Peyer's patch (tissue), 4 donors: ENCODE measurements around the gene SRPK2. TPM values are rescaled to one million over a fixed set of nuclear protein-coding genes. Genes with fewer than 3 reads are reported as not detected.
"Not testable (repeated sequence)": the region's sequence is repeated elsewhere in the genome, so short reads cannot be mapped to it uniquely, and the experiment has no call there.

Experiments used
- DNase-seq, 3 donors: peaks; one replicate each; pipeline ENCODE4 v3.0.0-alpha.2; 2017 to 2019
- H3K27ac ChIP-seq, 4 donors: fragments of 200-600 bp; sonication (generic); one replicate each; pipeline ENCODE4 v1.5.1; 2016 to 2019
- H3K27me3 ChIP-seq, 2 donors: fragments of 200-600 bp; sonication (generic); one replicate each; pipeline ENCODE4 v1.5.1; 2019
- H3K36me3 ChIP-seq, 3 donors: fragments of 200-600 bp; sonication (generic); one replicate each; pipeline ENCODE4 v1.5.1; 2016 to 2019
- H3K4me1 ChIP-seq, 4 donors: fragments of 200-600 bp; sonication (generic); one replicate each; pipeline ENCODE4 v1.5.1; 2016 to 2019
- H3K4me3 ChIP-seq, 4 donors: fragments of 200-600 bp; sonication (generic); 1 replicate in 3 of 4; 2 replicates in 1 of 4; pipeline ENCODE4 v1.5.1; 2016 to 2019; ENCODE audit warnings: mild to moderate bottlenecking in 1 of 4
- H3K9me3 ChIP-seq, 4 donors: fragments of 200-600 bp; sonication (generic); one replicate each; pipeline ENCODE4 v1.5.1; 2016 to 2019; ENCODE audit warnings: mild to moderate bottlenecking in 1 of 4
- POLR2A ChIP-seq, 2 donors: fragments of 450-650 bp; IDR thresholded peaks; one replicate each; pipeline ENCODE4 v1.5.1; 2017; ENCODE audit warnings: antibody characterized with exemption in 2 of 2, mild to moderate bottlenecking in 2 of 2, moderate library complexity in 2 of 2
- total RNA-seq, 4 donors: library from RNA; depleted of rRNA; stranded (reverse); fragments of >200 nt; gene quantifications; one replicate each; pipeline ENCODE4 v1.1.0, GENCODE V29; 2016
- TF ChIP-seq, protein P1 (sequence below), 6 experiments: fragments of 450-650 bp in 4 of 6; fragments of 200-600 bp in 2 of 6; sonication (generic) in 1 of 6; IDR thresholded peaks; one replicate each; pipeline ENCODE4 v1.5.1; 2017 to 2019; ENCODE audit warnings: antibody characterized with exemption in 6 of 6, mild to moderate bottlenecking in 3 of 6, moderate library complexity in 1 of 6

SRPK2 gene
- total RNA-seq, 4 donors from 2014 or later, result 25.7 to 96.6 (median 33.6) TPM

DNA sequence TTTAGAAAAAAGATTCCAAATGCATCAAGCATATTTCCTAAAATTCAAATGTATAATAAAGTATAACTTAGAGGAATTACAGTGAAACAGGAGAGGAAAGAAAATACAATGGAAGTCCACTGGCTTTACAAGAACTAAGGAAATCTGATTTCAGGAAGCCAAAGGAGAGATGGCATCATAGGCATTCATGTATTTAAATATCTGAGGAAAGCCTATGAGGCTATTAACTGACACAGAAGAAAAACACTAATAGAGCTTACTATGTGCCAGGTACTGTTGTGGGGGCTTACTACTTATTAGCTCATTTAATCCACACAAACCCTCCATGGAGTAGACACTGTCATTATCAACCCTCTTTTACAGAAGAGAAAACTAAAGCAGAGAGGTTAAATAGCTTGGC lies 92.2 kb downstream of the SRPK2 start:
- Histone ChIP-seq H3K4me1 (no peaks in the 10 kb centered on the region), H3K27ac (no peak overlapping the region), H3K9me3 (no peaks in the 10 kb centered on the region), H3K4me3 (no peak overlapping the region), H3K36me3 (no peaks in the 10 kb centered on the region), H3K27me3 (no peaks in the 10 kb centered on the region)
- DNase-seq, result no peak
- TF ChIP-seq POLR2A (IDR thresholded peaks at IDR 0.05), result no peak
- TF ChIP-seq, protein P1, sequence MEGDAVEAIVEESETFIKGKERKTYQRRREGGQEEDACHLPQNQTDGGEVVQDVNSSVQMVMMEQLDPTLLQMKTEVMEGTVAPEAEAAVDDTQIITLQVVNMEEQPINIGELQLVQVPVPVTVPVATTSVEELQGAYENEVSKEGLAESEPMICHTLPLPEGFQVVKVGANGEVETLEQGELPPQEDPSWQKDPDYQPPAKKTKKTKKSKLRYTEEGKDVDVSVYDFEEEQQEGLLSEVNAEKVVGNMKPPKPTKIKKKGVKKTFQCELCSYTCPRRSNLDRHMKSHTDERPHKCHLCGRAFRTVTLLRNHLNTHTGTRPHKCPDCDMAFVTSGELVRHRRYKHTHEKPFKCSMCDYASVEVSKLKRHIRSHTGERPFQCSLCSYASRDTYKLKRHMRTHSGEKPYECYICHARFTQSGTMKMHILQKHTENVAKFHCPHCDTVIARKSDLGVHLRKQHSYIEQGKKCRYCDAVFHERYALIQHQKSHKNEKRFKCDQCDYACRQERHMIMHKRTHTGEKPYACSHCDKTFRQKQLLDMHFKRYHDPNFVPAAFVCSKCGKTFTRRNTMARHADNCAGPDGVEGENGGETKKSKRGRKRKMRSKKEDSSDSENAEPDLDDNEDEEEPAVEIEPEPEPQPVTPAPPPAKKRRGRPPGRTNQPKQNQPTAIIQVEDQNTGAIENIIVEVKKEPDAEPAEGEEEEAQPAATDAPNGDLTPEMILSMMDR (IDR thresholded peaks at IDR 0.05), result no peak

GRCh38 chr7:105295596-105296352 lies 92.9 kb downstream of the SRPK2 start:
- no peak for DNase-seq
- no peaks in the 10 kb centered on the region for H3K36me3 ChIP-seq
- H3K27ac ChIP-seq, result no peak overlapping the region
- TF ChIP-seq POLR2A (IDR thresholded peaks at IDR 0.05), result no peak
- H3K4me1 ChIP-seq, result no peaks in the 10 kb centered on the region
- H3K27me3 ChIP-seq, result no peaks in the 10 kb centered on the region
- H3K9me3 ChIP-seq, result no peaks in the 10 kb centered on the region
- H3K4me3 ChIP-seq, result no peak overlapping the region

DNA sequence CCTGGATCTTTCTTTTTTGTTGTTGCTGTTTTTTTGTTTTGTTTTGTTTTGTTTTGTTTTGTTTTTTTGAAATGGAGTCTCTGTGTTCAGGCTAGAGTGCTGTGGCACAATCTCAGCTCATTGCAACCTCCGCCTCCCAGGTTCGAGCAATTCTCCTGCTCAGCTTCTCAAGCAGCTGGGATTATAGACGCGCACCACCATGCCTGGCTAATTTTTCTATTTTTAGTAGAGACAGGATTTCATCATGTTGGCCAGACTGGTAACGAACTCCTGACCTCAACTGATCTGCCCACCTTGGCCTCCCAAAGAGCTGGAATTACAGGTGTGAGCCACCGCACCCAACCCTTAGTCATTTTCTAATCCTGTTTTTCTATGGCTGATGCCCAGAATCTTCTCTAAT lies 94.2 kb downstream of the SRPK2 start:
- not testable (repeated sequence) for H3K4me1 ChIP-seq, H3K36me3 ChIP-seq, H3K9me3 ChIP-seq, H3K27me3 ChIP-seq, H3K27ac ChIP-seq, H3K4me3 ChIP-seq, DNase-seq

- no peak overlapping the region for H3K27ac ChIP-seq
- H3K27me3 ChIP-seq, result no peaks in the 10 kb centered on the region
- no peak for DNase-seq
- no peak overlapping the region for H3K4me3 ChIP-seq
- no peaks in the 10 kb centered on the region for H3K9me3 ChIP-seq
- H3K36me3 ChIP-seq, result no peaks in the 10 kb centered on the region
- H3K4me1 ChIP-seq, result no peaks in the 10 kb centered on the region
- TF ChIP-seq POLR2A (IDR thresholded peaks at IDR 0.05), result no peak
- TF ChIP-seq, protein P1 (IDR thresholded peaks at IDR 0.05), result no peak
Observed at GRCh38 chr7:105289704-105290103, 99.0 kb downstream of the SRPK2 start.

- Histone ChIP-seq H3K9me3 (no peaks in the 10 kb centered on the region), H3K4me1 (no peaks in the 10 kb centered on the region), H3K27ac (no peak overlapping the region), H3K27me3 (no peaks in the 10 kb centered on the region), H3K4me3 (no peak overlapping the region), H3K36me3 (no peaks in the 10 kb centered on the region)
- no peak for TF ChIP-seq POLR2A (IDR thresholded peaks at IDR 0.05)
- TF ChIP-seq, protein P1 (IDR thresholded peaks at IDR 0.05), result no peak
- no peak for DNase-seq
Observed at GRCh38 chr7:105286441-105286840, 102.3 kb downstream of the SRPK2 start.

DNA sequence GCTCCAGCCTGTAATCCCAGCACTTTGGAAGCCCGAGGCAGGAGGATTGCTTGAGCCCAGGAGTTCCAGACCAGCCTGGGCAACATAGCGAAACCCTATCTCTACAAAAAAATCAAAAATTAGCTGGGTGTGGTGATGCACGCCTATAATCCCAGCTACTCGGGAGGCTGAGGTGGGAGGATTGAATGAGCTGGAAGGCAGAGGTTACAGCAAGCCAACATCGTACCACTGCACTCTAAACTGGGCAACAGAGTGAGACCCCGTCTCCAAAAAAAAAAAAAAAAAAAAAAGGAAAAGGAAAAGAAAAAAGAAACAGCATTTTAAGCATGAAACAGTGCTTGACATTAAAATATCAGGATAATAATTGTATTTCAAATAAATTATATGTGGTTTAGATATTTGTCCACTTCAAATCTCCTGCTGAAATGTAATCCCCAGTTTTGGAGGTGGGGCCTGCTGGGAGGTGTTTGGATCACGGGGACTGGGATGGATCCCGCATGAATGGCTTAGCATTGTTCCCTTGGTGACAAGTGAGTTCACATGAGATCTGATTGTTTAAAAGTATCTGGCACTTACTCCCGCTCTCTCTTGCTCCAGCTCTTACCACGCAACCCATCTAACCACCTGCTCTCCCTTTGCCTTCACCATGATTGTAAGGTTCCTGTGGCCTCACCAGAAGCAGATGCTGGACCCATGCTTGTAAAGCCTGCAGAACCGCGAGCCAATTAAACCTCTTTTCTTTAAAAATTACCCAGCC lies 103.4 kb downstream of the SRPK2 start:
- TF ChIP-seq, protein P1 (IDR thresholded peaks at IDR 0.05), result no peak
- TF ChIP-seq POLR2A (IDR thresholded peaks at IDR 0.05), result no peak
- Histone ChIP-seq H3K27ac (no peak overlapping the region), H3K4me3 (no peak overlapping the region), H3K9me3 (no peaks in the 10 kb centered on the region), H3K36me3 (no peaks in the 10 kb centered on the region), H3K4me1 (no peaks in the 10 kb centered on the region), H3K27me3 (no peaks in the 10 kb centered on the region)
- DNase-seq, result no peak
